ENCODE measurements around the gene CDK11A. TPM values are rescaled to one million over a fixed set of nuclear protein-coding genes. Genes with fewer than 3 reads are reported as not detected.

Gene CDK11A
- polyA plus RNA-seq, 1 donor (not counting 4 experiments of a cell fraction or from before 2014, with no cell fraction given) = 3.5 TPM

GRCh38 chr1:1756661-1757421, 32.7 kb upstream of the CDK11A start:
- Histone ChIP-seq H3K9ac (ENCODE audit: control insufficient read depth, extremely low read depth, insufficient read depth, low read length) (no peak overlapping the region), H4K20me1 (ENCODE audit: control insufficient read depth, extremely low read depth, insufficient read depth, low read length) (peaks cover under 1% of the 10 kb centered on the region), H2AFZ (ENCODE audit: control insufficient read depth, low read length) (no peak overlapping the region), H3K4me1 (ENCODE audit: control insufficient read depth, extremely low read depth, insufficient read depth, low read length) (peaks cover 8% of the 10 kb centered on the region), H3K27me3 (ENCODE audit: control insufficient read depth, extremely low read depth, insufficient read depth, low read length) (no peaks in the 10 kb centered on the region), H3K4me3 (ENCODE audit: control insufficient read depth in 2 of 3, extremely low read depth in 1 of 3, insufficient read depth in 2 of 3, low read depth in 1 of 3, low read length in 3 of 3) (no peak overlapping the region), H3K79me2 (ENCODE audit: control insufficient read depth, insufficient read depth, low read length) (peaks cover 28% of the 10 kb centered on the region), H3K9me3 (ENCODE audit: control insufficient read depth, low read depth, low read length) (no peaks in the 10 kb centered on the region), H3K9me1 (ENCODE audit: control insufficient read depth, extremely low read depth, insufficient read depth, low read length) (no peaks in the 10 kb centered on the region), H3K36me3 (ENCODE audit: control insufficient read depth in 2 of 2, extremely low read depth in 1 of 2, insufficient read depth in 2 of 2, low read length in 2 of 2) (peaks cover 33 to 45% of the 10 kb centered on the region in 2 experiments), H3K27ac (ENCODE audit: control insufficient read depth, insufficient read depth, low read length) (no peak overlapping the region), H3K4me2 (ENCODE audit: control insufficient read depth, extremely low read depth, insufficient read depth, low read depth, low read length) (no peak overlapping the region)
- no peak for FAIRE-seq
- TF ChIP-seq EZH2 (IDR thresholded peaks at IDR 0.05; ENCODE audit: low read length) (no peak), CTCF (optimal IDR thresholded peaks at IDR 0.05 in 1 of 3, IDR thresholded peaks at IDR 0.05 in 1 of 3, conservative IDR thresholded peaks at IDR 0.05 in 1 of 3; ENCODE audit: extremely low read depth in 1 of 3, insufficient read depth in 2 of 3, low read length in 3 of 3) (no peak)
- dilution Hi-C loops (cut with MboI; ENCODE audit: extremely low pct_ligation_motif_present, low sequenced_read_pairs) = no loop called here
- no peak for DNase-seq (ENCODE audit: low read depth, low spot score)

- H3K36me3 ChIP-seq (ENCODE audit: control insufficient read depth in 2 of 2, extremely low read depth in 1 of 2, insufficient read depth in 2 of 2, low read length in 2 of 2) = peaks cover 28 to 45% of the 10 kb centered on the region in 2 experiments
- FAIRE-seq (no peak), DNase-seq (ENCODE audit: low read depth, low spot score) (no peak)
- H3K27ac ChIP-seq (ENCODE audit: control insufficient read depth, insufficient read depth, low read length) = no peak overlapping the region
- TF ChIP-seq CTCF (optimal IDR thresholded peaks at IDR 0.05 in 1 of 3, IDR thresholded peaks at IDR 0.05 in 1 of 3, conservative IDR thresholded peaks at IDR 0.05 in 1 of 3; ENCODE audit: extremely low read depth in 1 of 3, insufficient read depth in 2 of 3, low read length in 3 of 3) = no peak
- no peak for TF ChIP-seq EZH2 (IDR thresholded peaks at IDR 0.05; ENCODE audit: low read length)
- no peak overlapping the region for H2AFZ ChIP-seq (ENCODE audit: control insufficient read depth, low read length)
- H3K27me3 ChIP-seq (ENCODE audit: control insufficient read depth, extremely low read depth, insufficient read depth, low read length) = no peaks in the 10 kb centered on the region
- no peak overlapping the region for H3K4me2 ChIP-seq (ENCODE audit: control insufficient read depth, extremely low read depth, insufficient read depth, low read depth, low read length)
- no peaks in the 10 kb centered on the region for H3K9me3 ChIP-seq (ENCODE audit: control insufficient read depth, low read depth, low read length)
- no peaks in the 10 kb centered on the region for H4K20me1 ChIP-seq (ENCODE audit: control insufficient read depth, extremely low read depth, insufficient read depth, low read length)
- no peaks in the 10 kb centered on the region for H3K9me1 ChIP-seq (ENCODE audit: control insufficient read depth, extremely low read depth, insufficient read depth, low read length)
- dilution Hi-C loops (cut with MboI; ENCODE audit: extremely low pct_ligation_motif_present, low sequenced_read_pairs) = no loop called here
- H3K9ac ChIP-seq (ENCODE audit: control insufficient read depth, extremely low read depth, insufficient read depth, low read length) = no peak overlapping the region
- H3K4me1 ChIP-seq (ENCODE audit: control insufficient read depth, extremely low read depth, insufficient read depth, low read length) = peaks cover 8% of the 10 kb centered on the region
- H3K4me3 ChIP-seq (ENCODE audit: control insufficient read depth in 2 of 3, extremely low read depth in 1 of 3, insufficient read depth in 2 of 3, low read depth in 1 of 3, low read length in 3 of 3) = no peak overlapping the region
- H3K79me2 ChIP-seq (ENCODE audit: control insufficient read depth, insufficient read depth, low read length) = peaks cover 26% of the 10 kb centered on the region
Measured at GRCh38 chr1:1755852-1756251, 31.7 kb upstream of the CDK11A start.
